Activated naive CD4-positive, alpha-beta T cell treated with anti-CD3 and anti-CD28 coated beads, Interleukin-2, amount 50 U/mL, for 16 hours (primary cell): ENCODE results near the gene RRN3.
A peak's percentile ranks its signal among the peaks of the same experiment; 100 is the strongest.
"Not testable (repeated sequence)": the region's sequence is repeated elsewhere in the genome, so short reads cannot be mapped to it uniquely, and the experiment has no call there.

Source experiments
- DNase-seq: peaks from one replicate; pipeline ENCODE4 v3.0.0-alpha.2; 2020

The RRN3 gene, protein sequence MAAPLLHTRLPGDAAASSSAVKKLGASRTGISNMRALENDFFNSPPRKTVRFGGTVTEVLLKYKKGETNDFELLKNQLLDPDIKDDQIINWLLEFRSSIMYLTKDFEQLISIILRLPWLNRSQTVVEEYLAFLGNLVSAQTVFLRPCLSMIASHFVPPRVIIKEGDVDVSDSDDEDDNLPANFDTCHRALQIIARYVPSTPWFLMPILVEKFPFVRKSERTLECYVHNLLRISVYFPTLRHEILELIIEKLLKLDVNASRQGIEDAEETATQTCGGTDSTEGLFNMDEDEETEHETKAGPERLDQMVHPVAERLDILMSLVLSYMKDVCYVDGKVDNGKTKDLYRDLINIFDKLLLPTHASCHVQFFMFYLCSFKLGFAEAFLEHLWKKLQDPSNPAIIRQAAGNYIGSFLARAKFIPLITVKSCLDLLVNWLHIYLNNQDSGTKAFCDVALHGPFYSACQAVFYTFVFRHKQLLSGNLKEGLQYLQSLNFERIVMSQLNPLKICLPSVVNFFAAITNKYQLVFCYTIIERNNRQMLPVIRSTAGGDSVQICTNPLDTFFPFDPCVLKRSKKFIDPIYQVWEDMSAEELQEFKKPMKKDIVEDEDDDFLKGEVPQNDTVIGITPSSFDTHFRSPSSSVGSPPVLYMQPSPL

DNA sequence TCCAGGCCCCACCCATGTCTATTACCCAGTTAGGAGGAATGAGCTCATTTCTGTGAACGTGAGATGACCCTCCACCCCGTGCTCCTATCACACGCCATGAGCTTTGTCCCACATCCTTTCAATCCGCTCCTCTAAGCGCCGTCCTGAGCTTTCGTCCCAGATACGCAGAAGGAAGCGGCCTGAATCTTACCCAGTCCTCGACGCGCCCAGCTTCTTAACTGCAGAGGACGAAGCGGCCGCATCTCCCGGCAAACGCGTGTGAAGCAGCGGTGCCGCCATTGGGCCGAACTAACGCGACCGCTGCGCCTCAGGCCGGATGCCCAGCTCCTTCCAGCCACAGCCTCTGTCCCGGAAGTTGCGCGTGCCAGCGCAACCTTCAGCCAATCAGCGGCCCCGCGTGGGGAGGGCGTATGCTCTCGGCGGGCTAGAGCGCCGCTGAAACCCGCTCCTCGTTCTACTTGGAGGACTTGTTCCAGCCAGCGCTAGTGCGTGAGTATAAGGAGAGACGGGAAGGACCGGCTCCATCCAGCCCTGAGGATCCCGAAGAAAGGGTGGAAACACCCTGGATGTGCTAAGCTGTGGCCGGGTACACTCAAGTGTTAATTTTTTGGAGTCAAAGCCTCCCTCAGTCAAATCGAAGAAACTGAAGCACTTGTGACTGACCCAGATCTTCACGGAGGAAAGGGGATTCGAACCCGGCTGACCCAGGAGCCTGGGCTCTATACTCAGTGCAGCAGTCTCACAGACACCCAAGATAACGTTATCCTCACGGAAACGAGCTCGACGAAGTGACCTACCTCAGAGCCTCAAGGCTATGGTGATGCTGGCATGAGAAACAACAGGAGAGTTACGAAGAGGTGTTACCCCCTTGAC is at the start of gene RRN3:
TSS of gene RRN3 (minus strand) at position 318 of the 873 bp plus-strand sequence. CDS start at position 279, 39 bp downstream.
- peak; percentile 85 for DNase-seq

DNA sequence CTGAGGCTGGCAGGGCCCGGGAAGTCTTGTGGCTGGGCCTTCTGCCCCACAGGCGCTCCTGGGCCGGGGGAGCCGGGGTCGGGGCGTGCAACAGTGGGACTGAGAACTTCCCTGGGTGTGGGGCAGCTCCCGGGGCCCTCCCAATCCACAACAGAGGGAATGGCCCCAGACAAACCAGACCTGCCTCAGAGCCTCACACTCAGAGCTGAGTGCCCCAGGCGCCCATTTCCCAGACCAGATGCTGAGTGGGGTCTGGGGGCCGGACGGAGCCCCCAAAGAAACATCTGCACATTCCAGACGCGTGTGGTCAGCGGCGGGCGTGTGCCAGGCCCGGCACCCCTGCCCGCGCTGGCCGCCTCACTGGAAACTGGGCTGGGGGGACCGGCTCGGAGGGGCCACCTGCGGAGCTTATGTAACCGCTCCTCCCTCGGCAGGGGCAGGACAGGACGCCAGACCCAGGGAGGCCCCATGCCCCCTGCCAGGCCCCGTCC is 49.6 kb upstream of the RRN3 start:
- not testable (repeated sequence) for DNase-seq

DNA sequence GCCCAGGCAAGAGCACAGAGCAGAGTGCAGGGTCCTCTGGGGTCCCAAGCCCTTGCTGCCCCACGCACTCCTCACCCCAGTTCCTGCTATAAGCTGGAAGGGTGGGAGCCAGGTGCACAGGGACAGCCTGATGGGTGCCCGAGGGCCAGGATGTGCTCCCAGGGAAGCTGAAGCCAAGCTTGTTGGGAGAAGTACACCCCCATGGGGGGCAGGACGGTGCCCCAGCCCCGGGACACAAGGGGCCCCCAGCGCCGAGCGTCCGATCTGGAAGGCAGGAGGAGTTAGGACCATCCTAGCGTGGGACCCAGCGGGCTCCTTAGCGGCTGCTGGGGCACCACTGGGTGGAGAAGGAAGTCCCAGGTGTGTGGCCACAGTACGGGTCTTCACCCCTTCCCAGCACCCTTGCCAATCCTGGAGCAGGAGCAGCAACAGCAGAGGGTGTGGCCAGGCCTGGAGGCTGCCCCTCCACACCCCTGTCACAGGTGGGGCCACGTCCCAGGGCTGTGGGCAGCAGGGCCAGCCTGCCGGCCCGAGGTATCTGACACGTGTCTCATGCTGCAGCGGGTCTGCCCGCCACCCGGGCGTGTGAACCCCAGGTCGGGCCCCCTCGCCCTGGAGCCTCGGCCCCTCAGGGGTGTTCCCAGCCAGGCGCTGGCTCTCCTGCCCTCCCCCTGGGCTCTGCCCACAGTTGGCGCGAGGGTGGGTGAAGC is 49.0 kb upstream of the RRN3 start:
- DNase-seq, result not testable (repeated sequence)

DNA sequence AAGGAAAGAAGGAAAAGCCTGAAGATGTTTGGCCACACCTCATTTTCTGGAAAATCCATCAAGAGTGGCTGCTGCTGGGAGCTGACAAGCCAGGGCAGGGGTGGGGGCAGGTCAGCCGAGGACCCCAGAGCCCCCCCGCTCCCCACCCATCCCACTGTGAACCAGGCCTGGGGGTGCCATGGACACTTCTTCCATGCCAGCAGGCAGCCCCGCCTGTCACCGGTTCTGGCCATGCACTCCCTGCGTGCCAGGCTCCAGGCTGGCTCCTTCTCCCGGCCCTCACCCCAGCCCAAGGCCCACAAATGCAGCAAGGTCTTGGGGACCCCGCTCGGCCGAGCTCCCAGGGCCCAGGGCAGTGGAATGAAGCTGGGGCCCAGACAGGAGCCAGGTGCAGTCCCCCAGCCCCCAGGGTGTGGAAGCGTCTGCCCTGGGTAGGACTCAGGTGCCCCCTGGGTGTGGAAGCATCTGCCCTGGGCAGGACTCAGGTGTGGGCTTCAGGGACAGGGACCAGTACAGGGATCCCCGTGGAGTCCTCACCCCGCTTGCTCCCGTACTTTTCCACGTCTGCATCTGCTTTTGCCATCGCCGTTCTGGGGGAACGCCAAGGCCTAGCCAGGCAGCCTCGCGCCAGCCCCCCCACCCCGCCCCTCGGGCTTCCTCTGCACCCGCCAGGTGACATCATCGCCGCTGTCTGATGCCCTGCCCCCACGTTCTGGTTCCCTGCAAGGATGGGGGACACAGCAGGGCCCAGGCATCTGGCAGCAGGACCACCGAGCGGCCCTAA is 48.2 kb upstream of the RRN3 start:
- not testable (repeated sequence) for DNase-seq

DNA sequence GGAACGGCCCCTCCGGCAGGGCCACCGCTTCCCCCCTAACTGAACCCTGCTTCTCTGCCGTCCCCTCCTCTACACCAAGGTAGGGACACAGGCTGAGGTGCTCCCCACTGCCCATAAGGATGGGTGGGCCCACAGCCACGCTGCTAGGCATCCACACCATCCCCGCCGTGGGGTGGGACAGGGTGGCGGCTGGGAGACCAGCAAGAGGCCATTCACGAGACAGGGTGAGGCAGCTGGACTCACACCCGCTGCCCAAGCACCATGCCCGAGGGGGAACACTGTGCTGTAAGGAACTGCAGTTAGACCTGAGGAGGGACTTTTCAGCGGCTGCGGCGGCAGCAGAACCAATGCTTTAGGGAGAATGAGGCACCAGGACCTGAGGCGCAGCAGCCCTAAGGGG is 47.5 kb upstream of the RRN3 start:
- no peak for DNase-seq

DNA sequence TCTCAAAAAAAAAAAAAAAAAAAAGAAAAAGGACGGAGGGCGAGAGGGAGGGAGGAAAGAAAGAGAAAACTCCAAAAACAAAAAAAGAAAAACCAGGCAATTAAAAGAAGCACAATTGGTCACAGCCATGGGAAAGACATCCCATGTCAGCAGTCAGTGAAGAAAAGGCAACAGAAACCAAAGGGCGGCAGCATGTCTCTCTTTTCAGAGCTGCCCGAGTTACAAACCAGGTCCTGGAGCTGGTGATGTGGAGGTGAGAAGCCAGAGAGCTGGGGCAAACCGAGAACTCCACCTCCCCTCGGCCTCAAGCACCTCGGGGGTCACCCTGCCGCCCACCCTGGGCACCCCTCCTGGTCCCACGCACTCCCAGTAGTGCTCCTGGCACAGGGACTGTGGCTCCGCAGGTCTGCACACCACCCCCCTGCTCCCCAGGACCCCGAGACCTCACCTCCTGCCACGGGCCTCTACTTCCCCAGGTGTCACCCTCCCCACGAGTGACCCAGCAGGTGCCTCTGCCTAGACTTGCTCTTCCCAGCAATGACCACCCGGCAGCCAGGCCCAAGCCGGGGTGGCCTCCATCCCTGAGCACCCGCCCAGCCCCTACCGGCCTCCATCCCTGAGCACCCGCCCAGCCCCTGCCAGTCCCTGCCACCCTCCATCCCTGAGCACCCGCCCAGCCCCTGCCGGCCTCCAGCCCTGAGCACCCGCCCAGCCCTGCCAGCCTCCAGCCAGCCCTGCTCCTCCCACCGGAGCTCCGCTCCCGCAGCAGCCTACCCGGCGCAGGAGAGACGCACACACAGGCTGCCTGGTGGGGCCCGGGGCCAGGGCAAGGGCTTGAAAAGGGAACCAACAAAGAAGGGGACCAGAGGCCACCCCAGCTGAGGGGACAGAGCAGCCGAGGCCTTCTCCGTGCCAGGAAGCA is 46.6 kb upstream of the RRN3 start:
- DNase-seq, result not testable (repeated sequence)

DNA sequence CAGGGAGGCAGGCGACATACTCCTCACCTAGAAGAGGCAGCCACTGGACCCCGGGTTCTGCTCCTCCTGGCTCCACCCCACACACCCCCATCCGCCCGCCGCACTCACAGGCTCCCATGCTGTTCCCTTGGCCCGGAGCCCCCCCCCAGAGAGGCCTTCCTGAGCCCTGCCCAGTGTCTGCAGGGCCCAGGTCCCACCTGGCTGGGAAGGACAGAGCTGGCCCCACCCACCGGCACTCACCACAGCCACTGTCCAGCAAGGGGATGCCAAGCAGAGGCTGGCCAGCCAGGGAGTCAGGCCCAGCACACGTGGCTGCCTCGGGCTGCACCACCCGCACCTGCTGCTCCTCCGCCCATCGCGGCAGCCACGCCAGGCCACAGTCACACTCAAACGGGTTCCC is 43.4 kb upstream of the RRN3 start:
- not testable (repeated sequence) for DNase-seq

DNA sequence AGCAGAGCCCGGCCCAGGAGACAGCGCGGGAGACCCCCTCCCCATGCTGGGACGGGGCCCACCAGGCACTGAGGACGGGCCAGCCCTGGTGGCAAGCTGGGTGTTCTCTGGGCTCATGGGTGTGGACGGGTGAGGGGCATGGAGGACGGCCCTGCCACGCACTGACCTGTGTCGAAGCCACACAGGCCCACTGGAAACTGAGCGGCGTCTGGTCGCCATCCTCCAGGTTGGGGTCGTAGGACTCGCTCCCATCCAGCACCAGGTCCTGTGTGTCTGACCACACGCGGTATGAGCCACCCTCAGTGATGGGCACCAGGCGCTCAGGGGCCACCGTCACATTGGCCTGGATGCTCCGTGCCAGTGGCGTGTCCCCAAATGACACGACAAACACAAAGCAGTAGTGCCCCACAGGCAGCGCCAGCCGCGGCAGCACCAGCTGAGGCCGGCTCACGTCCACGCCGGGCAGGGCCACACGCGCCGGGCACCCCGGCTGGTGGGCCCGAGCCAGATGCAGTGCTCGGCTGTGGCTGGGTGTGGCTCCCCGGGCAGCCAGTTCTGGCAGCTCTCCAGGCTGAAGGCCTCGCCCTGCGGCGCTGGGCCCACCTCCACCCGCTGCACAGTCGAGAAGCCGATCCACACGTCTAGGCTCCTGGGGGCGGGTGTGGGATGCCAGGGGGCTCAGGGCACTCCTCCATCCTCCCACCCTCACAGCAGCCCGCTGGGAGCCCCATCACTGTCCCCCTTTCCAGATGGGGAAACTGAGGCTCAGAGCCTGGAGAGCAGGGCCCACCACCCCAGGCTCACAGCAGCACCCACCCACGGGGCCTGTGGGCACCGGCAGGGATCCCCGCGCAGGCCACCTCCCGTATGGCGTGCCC is 41.6 kb upstream of the RRN3 start:
- DNase-seq, result not testable (repeated sequence)

DNA sequence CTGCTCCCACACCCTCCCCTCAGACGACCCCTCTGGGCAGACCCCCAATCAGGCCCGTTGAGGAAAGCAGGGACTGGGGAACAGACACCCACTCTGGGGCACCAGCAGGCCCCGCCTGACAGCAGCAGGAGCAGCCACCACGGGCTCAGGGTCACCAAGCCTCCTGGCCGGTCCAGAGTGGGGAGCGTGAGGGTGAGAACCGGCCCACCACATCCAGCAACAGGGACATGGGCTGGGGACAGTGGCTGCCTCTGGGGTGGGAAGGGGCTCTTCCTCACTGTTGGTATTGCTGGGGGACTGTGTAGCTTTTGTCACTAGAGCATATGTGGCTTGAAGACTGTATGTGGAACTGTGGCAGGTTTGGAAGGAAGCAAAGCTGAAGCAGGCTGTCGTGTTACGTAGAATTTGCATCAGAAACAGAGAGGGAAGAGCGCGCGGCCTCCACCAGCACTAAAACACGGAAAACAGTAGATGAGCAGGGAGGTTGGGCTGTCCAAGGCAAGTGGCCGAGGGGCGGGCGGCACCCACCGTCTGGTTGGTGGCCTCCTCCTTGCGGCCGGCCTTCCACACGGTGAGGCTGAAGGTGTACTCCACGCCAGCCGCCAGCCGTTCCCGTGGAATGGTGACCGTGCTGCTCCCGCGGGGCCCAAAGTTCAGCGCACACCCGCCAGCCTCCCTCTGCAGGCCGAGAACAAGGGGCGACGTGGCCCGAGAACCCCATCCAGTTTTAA is 40.8 kb upstream of the RRN3 start:
- not testable (repeated sequence) for DNase-seq

DNA sequence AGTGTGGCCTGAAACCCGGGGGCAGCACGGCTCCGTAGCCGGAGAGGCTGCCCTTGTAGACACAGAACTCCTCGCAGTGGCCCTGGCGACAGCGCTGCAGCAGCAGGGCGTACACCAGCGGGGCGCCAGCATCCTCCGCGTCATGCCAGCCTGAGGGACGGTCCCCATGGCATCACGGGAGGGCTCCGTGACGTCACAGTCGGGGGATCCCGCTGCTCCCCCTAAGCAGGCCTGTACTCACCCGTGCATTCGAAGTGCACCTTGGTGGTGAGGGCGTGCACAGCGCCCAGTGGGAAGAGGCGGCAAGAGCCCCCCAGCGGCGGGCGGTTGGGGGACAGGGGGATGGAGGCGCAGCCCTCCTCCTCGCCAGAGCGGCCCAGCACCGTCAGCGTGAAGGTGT is 39.5 kb upstream of the RRN3 start:
- DNase-seq, result not testable (repeated sequence)

DNA sequence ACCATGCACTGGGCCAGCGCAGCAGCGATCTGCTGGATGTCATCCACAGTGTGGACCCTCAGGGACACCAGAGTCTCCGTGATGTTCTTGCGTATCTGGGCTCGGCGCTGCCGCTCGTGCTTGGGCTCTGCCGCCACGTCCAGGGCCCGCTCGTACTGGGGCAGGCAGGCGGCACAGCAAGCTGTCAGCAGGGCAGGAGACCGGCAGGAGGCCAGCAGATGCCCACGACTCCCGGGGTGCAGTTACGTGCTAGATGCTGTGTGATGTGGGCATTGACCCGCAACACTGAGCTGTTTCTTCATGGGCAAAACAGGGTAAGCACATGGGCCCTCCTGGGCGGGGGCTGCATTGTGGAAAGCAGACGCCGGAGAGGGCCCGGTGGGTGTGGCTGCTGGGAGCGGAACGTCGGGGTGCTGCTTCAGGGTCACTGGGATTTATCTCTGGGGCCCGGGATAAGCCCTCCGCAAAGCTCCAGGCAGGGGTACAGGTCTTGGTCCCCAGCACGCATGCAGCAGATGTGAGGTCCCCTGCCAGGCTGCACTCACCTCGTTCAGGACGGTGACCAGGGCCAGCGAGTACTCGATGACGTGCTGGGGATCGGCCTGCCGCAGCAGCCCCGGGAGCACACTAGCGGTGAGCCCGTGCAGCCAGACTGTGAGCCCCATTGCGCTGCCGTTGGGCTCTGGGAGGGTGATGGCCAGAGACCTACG is 38.8 kb upstream of the RRN3 start:
- not testable (repeated sequence) for DNase-seq

DNA sequence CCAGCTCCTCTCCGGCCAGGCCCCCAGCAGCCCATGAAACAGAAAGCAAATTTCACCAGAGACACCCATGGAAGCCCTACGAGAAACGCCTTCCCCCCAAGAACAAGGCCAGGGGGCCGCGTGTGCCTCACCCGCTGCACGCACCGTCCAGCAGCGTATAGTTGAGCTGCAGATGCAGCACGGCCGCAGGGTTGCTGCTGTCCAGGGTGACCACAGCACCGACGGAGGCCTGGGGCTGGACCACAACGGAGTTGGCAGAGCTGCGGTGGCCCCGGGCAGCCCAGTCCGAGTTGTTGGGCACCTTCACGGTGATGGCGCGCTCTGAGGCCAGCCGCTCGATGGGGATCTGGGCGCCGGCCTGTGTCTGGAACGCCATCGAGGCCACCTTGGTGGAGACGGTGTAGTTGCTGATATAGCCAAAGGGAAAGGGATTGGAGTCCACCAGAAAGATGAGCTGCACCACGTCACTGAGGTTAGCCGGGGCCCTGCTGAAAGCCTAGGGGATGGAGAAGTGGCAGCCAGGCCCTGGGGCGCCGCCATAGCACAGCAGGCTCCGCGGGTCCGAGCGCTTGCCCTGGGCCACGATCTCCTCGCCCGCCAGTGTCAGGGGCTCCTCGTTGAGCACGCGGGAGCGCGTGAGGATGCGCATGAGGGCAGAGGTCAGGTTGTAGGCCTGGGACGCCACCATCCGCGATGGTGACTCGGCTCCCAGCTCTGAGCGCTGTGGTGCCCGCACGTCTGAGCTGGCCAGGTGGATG is 37.0 kb upstream of the RRN3 start:
- DNase-seq, result not testable (repeated sequence)

DNA sequence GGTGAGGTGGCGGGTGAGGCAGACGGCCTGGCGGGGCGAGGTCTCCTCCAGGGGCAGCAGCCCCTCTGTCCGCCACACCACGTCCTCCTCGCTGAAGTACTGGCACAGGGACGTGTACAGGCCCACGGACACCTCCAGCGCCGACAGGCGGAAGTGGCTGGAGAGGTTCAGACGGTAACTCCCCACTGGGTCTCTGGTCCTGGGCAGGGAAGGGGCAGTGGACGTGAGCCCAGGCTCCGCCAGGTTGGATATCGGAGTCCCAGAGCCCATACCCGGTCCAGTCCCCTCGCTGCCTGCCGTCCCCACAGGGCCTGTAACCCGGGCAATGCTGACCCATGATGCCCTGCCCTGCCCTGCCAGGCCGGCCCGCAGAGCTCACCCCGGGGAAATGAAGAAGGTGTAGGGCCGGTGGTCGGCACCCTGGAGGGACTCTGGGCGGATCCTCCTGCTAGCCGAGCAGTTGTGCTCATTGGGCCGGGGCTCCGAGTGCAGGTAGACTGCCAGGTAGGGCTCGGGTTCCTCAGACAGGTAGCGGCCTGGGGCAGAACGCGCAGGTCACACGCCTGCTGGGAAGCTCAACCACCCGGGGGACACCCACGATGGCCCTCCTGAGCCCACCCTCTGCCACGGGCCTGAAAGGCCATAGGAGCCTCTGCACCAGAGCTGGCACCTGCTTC is 36.3 kb upstream of the RRN3 start:
- not testable (repeated sequence) for DNase-seq

DNA sequence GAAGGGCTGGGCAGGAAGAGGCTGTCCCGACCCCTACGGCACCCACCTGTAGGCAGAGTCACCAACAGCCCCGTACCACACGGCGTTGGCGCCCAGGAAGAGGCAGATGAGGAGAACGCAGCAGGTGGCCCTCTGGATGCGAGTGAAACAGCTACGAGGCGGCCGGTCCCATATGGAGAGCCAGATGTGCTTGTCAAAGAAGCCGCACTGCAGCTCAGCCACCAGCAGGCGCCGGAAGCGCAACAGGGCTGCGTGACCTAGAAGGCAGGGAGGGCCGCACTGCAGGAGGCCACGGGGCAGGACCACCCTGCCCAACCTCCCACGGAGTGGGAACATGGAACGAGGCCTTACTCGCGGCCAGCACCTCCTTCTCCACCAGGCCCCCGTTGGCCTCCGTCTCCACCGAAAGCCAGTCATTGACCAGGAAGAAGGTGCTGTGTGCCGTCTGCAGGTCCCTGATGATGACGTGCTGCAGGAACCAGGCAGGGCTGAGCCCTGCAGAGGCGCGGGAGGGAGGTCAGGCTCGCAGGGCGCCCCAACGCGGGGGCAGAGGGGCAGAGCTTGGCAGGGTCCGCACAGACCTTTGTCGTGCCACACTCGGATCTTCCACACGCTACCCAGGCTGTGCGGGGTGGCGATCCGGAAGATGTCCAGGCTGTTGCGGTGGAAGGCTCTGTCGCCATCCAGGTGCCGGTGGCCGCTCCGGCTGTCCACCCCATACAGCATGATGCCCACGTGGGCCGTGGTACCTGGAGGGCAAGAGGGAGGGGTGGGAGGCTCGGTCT is 33.8 kb upstream of the RRN3 start:
- DNase-seq, result not testable (repeated sequence)

DNA sequence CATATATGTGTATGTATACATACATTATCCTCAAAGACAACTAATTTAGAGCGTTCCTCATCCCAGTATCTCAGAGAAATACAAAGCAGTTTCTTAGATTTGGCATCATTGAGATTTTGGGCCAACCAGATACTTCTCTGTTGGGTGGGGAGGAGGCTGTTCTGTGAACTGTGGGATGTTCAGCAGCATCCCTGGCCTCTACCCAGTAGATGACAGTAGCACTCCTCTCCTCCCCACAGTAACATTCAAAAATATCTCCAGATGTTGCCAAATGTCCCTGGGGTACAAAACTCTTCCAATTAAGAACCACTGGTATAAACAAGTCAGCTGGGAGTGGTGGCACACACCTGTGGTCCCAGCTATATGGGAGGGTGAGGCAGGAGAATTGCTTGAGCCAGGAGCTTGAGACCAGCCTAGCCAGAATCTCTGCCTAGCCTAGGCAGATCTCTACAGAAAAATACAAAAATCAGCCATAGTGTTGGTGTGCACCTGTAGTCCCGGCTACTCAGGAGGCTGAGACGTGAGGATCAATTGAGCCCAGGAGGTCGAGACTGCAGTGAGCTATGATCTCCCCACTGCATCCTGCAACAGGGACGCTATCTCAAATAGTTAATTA is 6.4 kb upstream of the RRN3 start:
- not testable (repeated sequence) for DNase-seq
